Measurements from ENCODE around the gene TRIM39.

- no peak for TF ChIP-seq ZNF624 (tag by site-specific recombination; IDR thresholded peaks at IDR 0.05)
- no peak for TF ChIP-seq TCF7L2 (IDR thresholded peaks at IDR 0.05; ENCODE audit: borderline replicate concordance, low read depth, low read length)
- no peak for TF ChIP-seq ZNF138 (tag by site-specific recombination; IDR thresholded peaks at IDR 0.05; ENCODE audit: borderline replicate concordance)
- no peak for TF ChIP-seq CTCF (tag by site-specific recombination; IDR thresholded peaks at IDR 0.05)
- TF ChIP-seq FEZF1 (tag by site-specific recombination; IDR thresholded peaks at IDR 0.05) = no peak
- TF ChIP-seq ZNF274 (IDR thresholded peaks at IDR 0.05; ENCODE audit: low read length) = no peak
- no peak for TF ChIP-seq ZNF274 (tag by site-specific recombination; IDR thresholded peaks at IDR 0.05; ENCODE audit: borderline replicate concordance)
These were observed 5.3 kb downstream of the TRIM39 start for GRCh38 chr6:30331981-30332380.
